Astrocyte (in vitro differentiated cells and primary cell): Measurements from ENCODE around the gene FAM120B. TPM values are rescaled to one million over a fixed set of nuclear protein-coding genes. Genes with fewer than 3 reads are reported as not detected.

Experiments used
- DNase-seq: peaks from one replicate; pipeline ENCODE4 v3.0.0-alpha.2; 2010; ENCODE audit warnings: low read depth
- FAIRE-seq: peaks from 2 replicates; lab custom pipeline; 2011; peaks lifted over from hg19 to GRCh38; lab: Jason Lieb, UNC
- H2AFZ ChIP-seq: 2 replicates; pipeline ENCODE4 v1.6.0; 2012; ENCODE audit warnings: low read depth, low read length, inconsistent platforms
- H3K27ac ChIP-seq: 2 replicates; pipeline ENCODE4 v1.5.1; 2011; ENCODE audit warnings: low read depth, low read length, inconsistent platforms
- H3K27me3 ChIP-seq: 2 replicates; pipeline ENCODE4 v1.6.0; 2011; ENCODE audit warnings: low read length, inconsistent platforms; ENCODE audit not compliant: insufficient read depth
- H3K36me3 ChIP-seq: 2 replicates; pipeline ENCODE4 v1.5.1; 2011; ENCODE audit warnings: low read length, inconsistent platforms; ENCODE audit not compliant: insufficient read depth
- H3K4me1 ChIP-seq: 2 replicates; pipeline ENCODE4 v1.5.1; 2011; ENCODE audit warnings: low read length, inconsistent platforms; ENCODE audit not compliant: insufficient read depth
- H3K4me2 ChIP-seq: 2 replicates; pipeline ENCODE4 v1.6.0; 2012; ENCODE audit warnings: low read length, inconsistent platforms
- H3K4me3 ChIP-seq: 2 replicates; pipeline ENCODE4 v1.5.1; 2011; ENCODE audit warnings: low read depth, mild to moderate bottlenecking, low read length, inconsistent platforms; ENCODE audit not compliant: insufficient read depth
- H3K79me2 ChIP-seq: 2 replicates; pipeline ENCODE4 v1.6.0; 2012; ENCODE audit warnings: mild to moderate bottlenecking, low read length, inconsistent platforms; ENCODE audit not compliant: insufficient read depth
- H3K9ac ChIP-seq: 2 replicates; pipeline ENCODE4 v1.6.0; 2012; ENCODE audit warnings: mild to moderate bottlenecking, low read length, inconsistent platforms
- H3K9me3 ChIP-seq: 2 replicates; pipeline ENCODE4 v1.5.1; 2012; ENCODE audit warnings: low read depth, mild to moderate bottlenecking, low read length, inconsistent platforms; ENCODE audit not compliant: insufficient read depth
- H4K20me1 ChIP-seq: 2 replicates; pipeline ENCODE4 v1.6.0; 2012; ENCODE audit warnings: low read length, inconsistent platforms; ENCODE audit not compliant: insufficient read depth
- H3K27ac Mint-ChIP-seq: one replicate; pipeline ENCODE4 v1.8.0; 2021; ENCODE audit warnings: mild to moderate bottlenecking, mixed read lengths; ENCODE audit not compliant: unreplicated experiment
- H3K27me3 Mint-ChIP-seq: one replicate; pipeline ENCODE4 v1.8.0; 2021; ENCODE audit warnings: low read depth, mixed read lengths; ENCODE audit not compliant: unreplicated experiment
- H3K36me3 Mint-ChIP-seq: one replicate; pipeline ENCODE4 v1.8.0; 2021; ENCODE audit warnings: low read depth, mixed read lengths; ENCODE audit not compliant: unreplicated experiment
- H3K4me1 Mint-ChIP-seq: one replicate; pipeline ENCODE4 v1.8.0; 2021; ENCODE audit warnings: low read depth, mixed read lengths; ENCODE audit not compliant: unreplicated experiment
- H3K4me3 Mint-ChIP-seq: one replicate; pipeline ENCODE4 v1.8.0; 2021; ENCODE audit warnings: mild to moderate bottlenecking, moderate library complexity, mixed read lengths; ENCODE audit not compliant: unreplicated experiment
- H3K9me3 Mint-ChIP-seq: one replicate; pipeline ENCODE4 v1.8.0; 2021; ENCODE audit warnings: mild to moderate bottlenecking, mixed read lengths; ENCODE audit not compliant: unreplicated experiment
- CTCF ChIP-seq: IDR thresholded peaks from 2 replicates; pipeline ENCODE4 v1.5.1; 2011; ENCODE audit warnings: low read depth, mild to moderate bottlenecking, inconsistent platforms, low read length, moderate library complexity; ENCODE audit not compliant: insufficient read depth
- EZH2 ChIP-seq: IDR thresholded peaks from 2 replicates; pipeline ENCODE4 v1.6.1; 2012; ENCODE audit warnings: mild to moderate bottlenecking, low read length, inconsistent platforms; ENCODE audit not compliant: insufficient read depth
- total RNA-seq: library from RNA; stranded (reverse); gene quantifications from 2 replicates; pipeline ENCODE4 v1.2.1, GENCODE V29; 2021

Gene FAM120B
- total RNA-seq, 1 donor from 2014 or later = 29.8 TPM

DNA sequence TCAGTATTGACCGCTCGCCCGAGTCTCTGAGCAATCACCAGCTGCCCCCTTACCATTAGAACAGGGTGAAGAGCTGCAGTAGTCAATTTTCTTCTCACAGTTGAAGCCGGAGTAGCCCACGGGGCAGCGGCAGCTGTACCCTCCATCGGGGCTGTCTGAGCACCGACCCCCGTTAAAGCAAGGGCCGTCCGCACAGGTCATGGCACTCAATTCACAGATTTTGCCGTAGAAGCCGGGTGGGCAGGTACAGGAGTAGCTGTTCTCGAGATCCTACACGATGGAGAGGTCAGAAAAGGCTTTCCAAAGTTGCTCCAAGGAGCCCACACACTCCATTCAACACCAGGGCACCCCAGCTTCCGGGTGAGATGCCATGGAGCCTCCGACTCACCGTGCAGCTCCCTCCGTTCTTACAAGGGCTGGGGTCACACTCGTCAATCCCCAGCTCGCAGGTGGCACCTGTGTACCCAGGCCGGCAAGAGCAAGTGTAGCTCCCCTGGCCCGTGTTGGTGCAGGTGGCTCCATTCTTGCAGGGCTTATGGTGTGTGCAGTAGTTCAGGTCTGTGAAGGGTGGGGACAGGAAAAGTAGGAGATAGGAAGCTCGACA is 21.6 kb upstream of the FAM120B start:
- peaks cover 39% of the 10 kb centered on the region for H3K27me3 ChIP-seq
- H3K4me3 Mint-ChIP-seq = no peak overlapping the region

GRCh38 chr6:170285482-170285881 is 21.1 kb upstream of the FAM120B start:
- Histone ChIP-seq H2AFZ (no peak overlapping the region), H3K27ac (no peak overlapping the region), H3K27me3 (peaks cover 42% of the 10 kb centered on the region), H3K79me2 (no peaks in the 10 kb centered on the region), H4K20me1 (peaks cover 6% of the 10 kb centered on the region), H3K9me3 (no peaks in the 10 kb centered on the region), H3K4me1 (peaks cover 3% of the 10 kb centered on the region), H3K9ac (no peak overlapping the region), H3K36me3 (no peaks in the 10 kb centered on the region), H3K4me2 (no peak overlapping the region), H3K4me3 (no peak overlapping the region)
- Mint-ChIP-seq H3K4me3 (no peak overlapping the region), H3K27ac (no peak overlapping the region), H3K9me3 (no peaks in the 10 kb centered on the region), H3K36me3 (peaks cover 7% of the 10 kb centered on the region), H3K27me3 (peaks cover 46% of the 10 kb centered on the region), H3K4me1 (peaks cover 8% of the 10 kb centered on the region)
- no peak for TF ChIP-seq EZH2
- FAIRE-seq = no peak
- no peak for DNase-seq

More for the DNA sequence above, 21.6 kb upstream of the FAM120B start:
- DNase-seq (no peak), FAIRE-seq (no peak)
- Histone ChIP-seq H3K27ac (no peak overlapping the region), H4K20me1 (peaks cover 6% of the 10 kb centered on the region), H3K4me3 (no peak overlapping the region), H3K79me2 (no peaks in the 10 kb centered on the region), H3K4me2 (no peak overlapping the region), H3K9me3 (no peaks in the 10 kb centered on the region), H3K4me1 (peaks cover 3% of the 10 kb centered on the region), H3K9ac (no peak overlapping the region), H3K36me3 (no peaks in the 10 kb centered on the region), H2AFZ (no peak overlapping the region)
- Mint-ChIP-seq H3K27ac (no peak overlapping the region), H3K36me3 (peaks cover 7% of the 10 kb centered on the region), H3K9me3 (no peaks in the 10 kb centered on the region), H3K4me1 (peaks cover 8% of the 10 kb centered on the region), H3K27me3 (peaks cover 49% of the 10 kb centered on the region)
- TF ChIP-seq CTCF (no peak), EZH2 (no peak)

GRCh38 chr6:170286246-170286933 is 20.2 kb upstream of the FAM120B start:
- H3K27me3 ChIP-seq = peaks cover 42% of the 10 kb centered on the region
- Mint-ChIP-seq H3K4me1 (peaks cover 8% of the 10 kb centered on the region), H3K27ac (no peak overlapping the region), H3K4me3 (peak overlapping the region; percentile 54), H3K27me3 (peaks cover 46% of the 10 kb centered on the region), H3K9me3 (no peaks in the 10 kb centered on the region), H3K36me3 (peaks cover 5% of the 10 kb centered on the region)
- peaks cover 6% of the 10 kb centered on the region for H4K20me1 ChIP-seq
- H3K79me2 ChIP-seq = no peaks in the 10 kb centered on the region
- peak overlapping the region; percentile 11 for H3K4me2 ChIP-seq
- no peak overlapping the region for H3K9ac ChIP-seq
- no peaks in the 10 kb centered on the region for H3K9me3 ChIP-seq
- no peak for TF ChIP-seq CTCF
- no peak for TF ChIP-seq EZH2
- H3K36me3 ChIP-seq = no peaks in the 10 kb centered on the region
- DNase-seq (peak; percentile 18), FAIRE-seq (no peak)
- no peak overlapping the region for H2AFZ ChIP-seq
- no peak overlapping the region for H3K27ac ChIP-seq
- H3K4me1 ChIP-seq = peaks cover 3% of the 10 kb centered on the region
- H3K4me3 ChIP-seq = no peak overlapping the region
